GM18868 (cell line): ENCODE data around the gene CDH12.
A peak's percentile ranks its signal among the peaks of the same experiment; 100 is the strongest.
"Not testable (repeated sequence)": the region's sequence is repeated elsewhere in the genome, so short reads cannot be mapped to it uniquely, and the experiment has no call there.

Experiments used
- ATAC-seq: cut with Tn5 transposase; IDR thresholded peaks from one replicate; pipeline ENCODE4 v1.9.1; 2021; ENCODE audit warnings: mild to moderate bottlenecking, moderate library complexity; ENCODE audit not compliant: unreplicated experiment

The CDH12 gene

GRCh38 chr5:22316294-22316693 lies 536.9 kb downstream of the CDH12 start:
- no peak for ATAC-seq

GRCh38 chr5:22315052-22315451 lies 538.1 kb downstream of the CDH12 start:
- not testable (repeated sequence) for ATAC-seq

- ATAC-seq = no peak
Observed at GRCh38 chr5:22314548-22314947, 538.6 kb downstream of the CDH12 start.

GRCh38 chr5:22306011-22306410 lies 547.1 kb downstream of the CDH12 start:
- no peak for ATAC-seq

GRCh38 chr5:22295832-22296231 lies 557.3 kb downstream of the CDH12 start:
- no peak for ATAC-seq

GRCh38 chr5:22293147-22293546 lies 560.0 kb downstream of the CDH12 start:
- no peak for ATAC-seq

- ATAC-seq = no peak
Observed at GRCh38 chr5:22278164-22278563, 575.0 kb downstream of the CDH12 start.

- ATAC-seq = no peak
Observed at GRCh38 chr5:22277006-22277405, 576.1 kb downstream of the CDH12 start.

- not testable (repeated sequence) for ATAC-seq
Observed at GRCh38 chr5:22265855-22266254, 587.3 kb downstream of the CDH12 start.

GRCh38 chr5:22258139-22258538 lies 595.0 kb downstream of the CDH12 start:
- no peak for ATAC-seq

GRCh38 chr5:22250528-22250927 lies 602.6 kb downstream of the CDH12 start:
- no peak for ATAC-seq

GRCh38 chr5:22249209-22249729 lies 603.9 kb downstream of the CDH12 start:
- no peak for ATAC-seq

- ATAC-seq = no peak
Observed at GRCh38 chr5:22245770-22246169, 607.4 kb downstream of the CDH12 start.

- ATAC-seq = no peak
Observed at GRCh38 chr5:22242532-22242931, 610.6 kb downstream of the CDH12 start.

- no peak for ATAC-seq
Observed at GRCh38 chr5:22238047-22238446, 615.1 kb downstream of the CDH12 start.

GRCh38 chr5:22226423-22226822 lies 626.7 kb downstream of the CDH12 start:
- no peak for ATAC-seq

GRCh38 chr5:22223079-22223478 lies 630.1 kb downstream of the CDH12 start:
- ATAC-seq = no peak

GRCh38 chr5:22213703-22214495 lies 639.2 kb downstream of the CDH12 start:
- peak; percentile 83 for ATAC-seq

GRCh38 chr5:22212254-22212991 lies 640.7 kb downstream of the CDH12 start:
- ATAC-seq = not testable (repeated sequence)

- not testable (repeated sequence) for ATAC-seq
Observed at GRCh38 chr5:22208463-22208862, 644.7 kb downstream of the CDH12 start.

- not testable (repeated sequence) for ATAC-seq
Observed at GRCh38 chr5:22188651-22189050, 664.5 kb downstream of the CDH12 start.
